Measurements from ENCODE around the gene DNAL1.

Gene DNAL1

GRCh38 chr14:73662487-73662943, 17.7 kb downstream of the DNAL1 start:
- CTCF ChIA-PET: interaction anchor here (0.6 kb wide), 1 partner anchor 143 kb away, joined by 3 read pairs; no protein-coding TSS in a partner anchor
- Mint-ChIP-seq H3K4me3 (no peak overlapping the region), H3K27me3 (no peaks in the 10 kb centered on the region), H3K9me3 (no peaks in the 10 kb centered on the region), H3K27ac (no peak overlapping the region), H3K36me3 (no peaks in the 10 kb centered on the region), H3K4me1 (peaks cover 2% of the 10 kb centered on the region)
- no peak for DNase-seq

GRCh38 chr14:73663548-73664212, 18.9 kb downstream of the DNAL1 start:
- H3K4me1 Mint-ChIP-seq: no peaks in the 10 kb centered on the region

DNA sequence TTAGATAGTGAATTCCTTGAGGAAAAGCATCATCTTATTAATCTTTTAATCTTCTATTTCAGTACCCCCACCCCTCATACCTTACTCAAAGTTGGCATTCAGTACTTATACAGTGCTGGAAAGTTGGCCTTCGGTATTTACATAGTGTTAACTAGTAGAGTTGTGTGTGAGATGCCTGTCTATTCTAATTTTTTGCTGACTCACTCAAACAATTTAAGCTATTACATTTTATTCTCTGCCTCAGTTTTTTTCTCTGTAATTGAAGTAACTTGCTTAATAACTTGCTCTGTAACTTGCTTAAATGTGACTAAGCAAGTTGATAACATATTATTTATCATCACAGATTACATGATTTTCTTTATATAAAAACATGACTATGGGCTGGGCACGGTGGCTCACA, 20.3 kb downstream of the DNAL1 start:
- H3K27ac Mint-ChIP-seq: no peak overlapping the region
- no peaks in the 10 kb centered on the region for H3K9me3 Mint-ChIP-seq
- H3K4me3 Mint-ChIP-seq: no peak overlapping the region
- no peaks in the 10 kb centered on the region for H3K27me3 Mint-ChIP-seq
- CTCF ChIA-PET: no interaction called here
- no peak for DNase-seq
- H3K4me1 Mint-ChIP-seq: no peaks in the 10 kb centered on the region
- no peaks in the 10 kb centered on the region for H3K36me3 Mint-ChIP-seq

More at GRCh38 chr14:73663548-73664212, 18.9 kb downstream of the DNAL1 start:
- H3K36me3 Mint-ChIP-seq: no peaks in the 10 kb centered on the region
- no peak overlapping the region for H3K27ac Mint-ChIP-seq
- H3K9me3 Mint-ChIP-seq: no peaks in the 10 kb centered on the region
- CTCF ChIA-PET: no interaction called here
- DNase-seq: no peak
- H3K27me3 Mint-ChIP-seq: no peaks in the 10 kb centered on the region
- no peak overlapping the region for H3K4me3 Mint-ChIP-seq

- Mint-ChIP-seq H3K36me3 (no peaks in the 10 kb centered on the region), H3K27ac (no peak overlapping the region), H3K4me3 (no peak overlapping the region), H3K9me3 (no peaks in the 10 kb centered on the region), H3K27me3 (no peaks in the 10 kb centered on the region), H3K4me1 (no peaks in the 10 kb centered on the region)
- no peak for DNase-seq
- CTCF ChIA-PET: no interaction called here
Measured at GRCh38 chr14:73666583-73666982, 21.8 kb downstream of the DNAL1 start.

DNA sequence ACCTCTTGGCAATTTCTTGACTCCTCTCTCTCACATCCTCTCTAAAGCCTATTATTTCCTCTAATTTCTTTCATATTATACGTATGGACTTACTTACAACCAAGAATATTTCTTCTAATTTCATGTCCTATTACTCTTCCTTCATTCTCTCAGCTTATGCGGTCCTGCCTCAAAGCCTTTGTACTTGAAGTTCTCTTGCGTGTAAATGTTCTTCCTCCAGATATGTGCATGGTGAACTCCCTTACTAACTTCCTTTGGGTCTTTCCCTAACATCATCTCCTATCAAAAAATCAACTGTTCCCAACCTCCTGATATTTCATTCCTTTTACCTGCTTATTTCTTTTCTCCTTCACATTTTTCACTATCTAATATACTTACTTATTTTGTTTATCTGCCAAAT, 23.1 kb downstream of the DNAL1 start:
- Mint-ChIP-seq H3K9me3 (no peaks in the 10 kb centered on the region), H3K4me1 (no peaks in the 10 kb centered on the region), H3K36me3 (no peaks in the 10 kb centered on the region), H3K27ac (no peak overlapping the region), H3K27me3 (no peaks in the 10 kb centered on the region), H3K4me3 (no peak overlapping the region)
- no peak for DNase-seq
- CTCF ChIA-PET: interaction anchor here (0.8 kb wide), 1 partner anchor 19 kb away, joined by 3 read pairs; no protein-coding TSS in a partner anchor

- Mint-ChIP-seq H3K36me3 (no peaks in the 10 kb centered on the region), H3K27me3 (no peaks in the 10 kb centered on the region), H3K4me1 (no peaks in the 10 kb centered on the region), H3K27ac (no peak overlapping the region), H3K9me3 (no peaks in the 10 kb centered on the region), H3K4me3 (no peak overlapping the region)
- no peak for DNase-seq
- CTCF ChIA-PET: interaction anchor here (1.2 kb wide), 1 partner anchor 8 kb away, joined by 3 read pairs; no protein-coding TSS in a partner anchor
Measured at GRCh38 chr14:73674986-73675385, 30.2 kb downstream of the DNAL1 start.

- Mint-ChIP-seq H3K9me3 (no peaks in the 10 kb centered on the region), H3K27me3 (no peaks in the 10 kb centered on the region), H3K4me3 (no peak overlapping the region), H3K4me1 (no peaks in the 10 kb centered on the region), H3K36me3 (no peaks in the 10 kb centered on the region), H3K27ac (no peak overlapping the region)
- no peak for DNase-seq
- CTCF ChIA-PET: no interaction called here
Measured at GRCh38 chr14:73678698-73679097, 33.9 kb downstream of the DNAL1 start.

GRCh38 chr14:73680821-73681220, 36.0 kb downstream of the DNAL1 start:
- no peak for DNase-seq
- H3K36me3 Mint-ChIP-seq: no peaks in the 10 kb centered on the region
- CTCF ChIA-PET: no interaction called here
- no peak overlapping the region for H3K4me3 Mint-ChIP-seq
- H3K4me1 Mint-ChIP-seq: no peaks in the 10 kb centered on the region
- H3K9me3 Mint-ChIP-seq: no peaks in the 10 kb centered on the region
- no peak overlapping the region for H3K27ac Mint-ChIP-seq
- H3K27me3 Mint-ChIP-seq: no peaks in the 10 kb centered on the region

- Mint-ChIP-seq H3K36me3 (no peaks in the 10 kb centered on the region), H3K4me1 (no peaks in the 10 kb centered on the region), H3K9me3 (no peaks in the 10 kb centered on the region), H3K27ac (no peak overlapping the region), H3K27me3 (no peaks in the 10 kb centered on the region), H3K4me3 (no peak overlapping the region)
- no peak for DNase-seq
- CTCF ChIA-PET: interaction anchor here (1.0 kb wide), 1 partner anchor 9 kb away, joined by 3 read pairs; no protein-coding TSS in a partner anchor
Measured at GRCh38 chr14:73684627-73685026, 39.8 kb downstream of the DNAL1 start.

GRCh38 chr14:73685328-73685727, 40.5 kb downstream of the DNAL1 start:
- H3K36me3 Mint-ChIP-seq: no peaks in the 10 kb centered on the region
- H3K27me3 Mint-ChIP-seq: no peaks in the 10 kb centered on the region
- H3K4me1 Mint-ChIP-seq: no peaks in the 10 kb centered on the region
- CTCF ChIA-PET: interaction anchor here (1.0 kb wide), 1 partner anchor 8 kb away, joined by 3 read pairs; no protein-coding TSS in a partner anchor
- H3K9me3 Mint-ChIP-seq: no peaks in the 10 kb centered on the region
- no peak for DNase-seq
- H3K27ac Mint-ChIP-seq: no peak overlapping the region
- H3K4me3 Mint-ChIP-seq: no peak overlapping the region

DNA sequence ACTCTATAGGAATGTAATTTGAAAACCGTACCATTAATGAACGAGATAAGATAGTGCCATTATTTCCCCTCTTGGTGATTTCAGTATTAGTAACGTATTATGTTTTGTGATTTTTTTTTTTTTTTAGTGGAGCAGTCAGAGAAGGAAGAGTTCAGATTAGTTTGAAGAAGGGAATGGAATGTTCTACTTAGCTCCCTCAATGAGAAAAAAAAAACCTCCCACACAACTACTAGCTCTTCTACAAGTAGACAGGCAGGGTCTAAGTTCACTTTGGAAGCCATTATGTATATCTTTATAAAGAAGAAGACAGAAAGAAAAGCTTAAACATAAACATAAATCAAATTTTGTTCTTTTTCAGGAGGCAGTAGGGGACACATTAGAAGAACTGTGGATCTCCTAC, 42.1 kb downstream of the DNAL1 start:
- Mint-ChIP-seq H3K9me3 (no peaks in the 10 kb centered on the region), H3K4me1 (no peaks in the 10 kb centered on the region), H3K27ac (no peak overlapping the region), H3K4me3 (no peak overlapping the region), H3K36me3 (no peaks in the 10 kb centered on the region), H3K27me3 (no peaks in the 10 kb centered on the region)
- CTCF ChIA-PET: interaction anchor here (1.0 kb wide), 1 partner anchor 19 kb away, joined by 3 read pairs; no protein-coding TSS in a partner anchor
- no peak for DNase-seq

- DNase-seq: no peak
- H3K4me1 Mint-ChIP-seq: peaks cover 10% of the 10 kb centered on the region
- CTCF ChIA-PET: interaction anchor here (0.9 kb wide), 1 partner anchor 9 kb away, joined by 3 read pairs; no protein-coding TSS in a partner anchor
- no peaks in the 10 kb centered on the region for H3K27me3 Mint-ChIP-seq
- peaks cover 2% of the 10 kb centered on the region for H3K36me3 Mint-ChIP-seq
- H3K4me3 Mint-ChIP-seq: no peak overlapping the region
- no peak overlapping the region for H3K27ac Mint-ChIP-seq
- no peaks in the 10 kb centered on the region for H3K9me3 Mint-ChIP-seq
Measured at GRCh38 chr14:73694083-73694482, 49.3 kb downstream of the DNAL1 start.

GRCh38 chr14:73695082-73695481, 50.3 kb downstream of the DNAL1 start:
- H3K4me3 Mint-ChIP-seq: no peak overlapping the region
- no peak overlapping the region for H3K27ac Mint-ChIP-seq
- H3K36me3 Mint-ChIP-seq: peaks cover 2% of the 10 kb centered on the region
- CTCF ChIA-PET: no interaction called here
- H3K4me1 Mint-ChIP-seq: peaks cover 10% of the 10 kb centered on the region
- H3K27me3 Mint-ChIP-seq: no peaks in the 10 kb centered on the region
- H3K9me3 Mint-ChIP-seq: no peaks in the 10 kb centered on the region
- no peak for DNase-seq

- CTCF ChIA-PET: no interaction called here
- peaks cover 2% of the 10 kb centered on the region for H3K36me3 Mint-ChIP-seq
- no peak overlapping the region for H3K4me3 Mint-ChIP-seq
- no peak overlapping the region for H3K27ac Mint-ChIP-seq
- no peaks in the 10 kb centered on the region for H3K9me3 Mint-ChIP-seq
- H3K27me3 Mint-ChIP-seq: no peaks in the 10 kb centered on the region
- no peak for DNase-seq
- H3K4me1 Mint-ChIP-seq: peaks cover 10% of the 10 kb centered on the region
Measured at GRCh38 chr14:73695997-73696396, 51.2 kb downstream of the DNAL1 start.
